Kidney epithelial cell (primary cell): Measurements from ENCODE around the gene SDE2. TPM values are rescaled to one million over a fixed set of nuclear protein-coding genes. Genes with fewer than 3 reads are reported as not detected.

ENCODE experiments used
- DNase-seq: peaks from one replicate; pipeline ENCODE4 v3.0.0-alpha.2; 2010; ENCODE audit warnings: low read depth
- H3K27me3 ChIP-seq: 2 replicates; pipeline ENCODE4 v1.6.0; 2011; ENCODE audit warnings: low read length; ENCODE audit not compliant: control insufficient read depth, insufficient read depth
- H3K36me3 ChIP-seq: 2 replicates; pipeline ENCODE4 v1.5.1; 2011; ENCODE audit warnings: low read length; ENCODE audit not compliant: control insufficient read depth, insufficient read depth
- H3K4me3 ChIP-seq: 2 replicates; pipeline ENCODE4 v1.5.1; 2011; ENCODE audit warnings: low read depth, mild to moderate bottlenecking, control low read depth, low read length
- total RNA-seq: library from RNA; depleted of rRNA; stranded (reverse); fragments of >200 nt; gene quantifications from 2 replicates; pipeline ENCODE4 v1.2.3, GENCODE V29; 2015
- TF ChIP-seq, protein P1 (sequence below): IDR thresholded peaks from 2 replicates; pipeline ENCODE4 v1.5.1; 2011; ENCODE audit warnings: mild to moderate bottlenecking, moderate library complexity, low read length, control low read depth, inconsistent platforms; ENCODE audit not compliant: insufficient read depth, poor library complexity, severe bottlenecking

SDE2 gene
- total RNA-seq, 1 donor from 2014 or later = 26.5 TPM

DNA sequence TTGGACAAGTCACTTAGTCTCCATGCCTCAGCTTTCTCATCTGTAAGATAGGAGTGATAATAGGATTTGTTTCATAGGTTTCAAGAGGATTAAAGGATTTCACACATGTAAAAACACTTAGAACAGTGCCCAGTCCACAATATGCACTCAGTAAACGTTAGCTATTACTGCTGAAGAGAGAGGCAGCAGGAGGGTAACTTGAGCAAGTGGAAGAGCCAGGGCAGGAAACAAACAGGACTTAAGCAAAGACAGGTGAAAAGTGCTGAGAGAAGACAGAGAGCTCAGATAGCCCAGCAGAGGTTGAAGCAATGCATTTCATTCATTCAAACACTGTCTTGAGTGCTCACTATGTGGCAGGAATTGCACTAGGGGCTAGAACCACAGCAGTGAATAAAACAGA, 42.3 kb upstream of the SDE2 start:
- no peak for DNase-seq
- H3K4me3 ChIP-seq = no peak overlapping the region
- TF ChIP-seq, protein P1, sequence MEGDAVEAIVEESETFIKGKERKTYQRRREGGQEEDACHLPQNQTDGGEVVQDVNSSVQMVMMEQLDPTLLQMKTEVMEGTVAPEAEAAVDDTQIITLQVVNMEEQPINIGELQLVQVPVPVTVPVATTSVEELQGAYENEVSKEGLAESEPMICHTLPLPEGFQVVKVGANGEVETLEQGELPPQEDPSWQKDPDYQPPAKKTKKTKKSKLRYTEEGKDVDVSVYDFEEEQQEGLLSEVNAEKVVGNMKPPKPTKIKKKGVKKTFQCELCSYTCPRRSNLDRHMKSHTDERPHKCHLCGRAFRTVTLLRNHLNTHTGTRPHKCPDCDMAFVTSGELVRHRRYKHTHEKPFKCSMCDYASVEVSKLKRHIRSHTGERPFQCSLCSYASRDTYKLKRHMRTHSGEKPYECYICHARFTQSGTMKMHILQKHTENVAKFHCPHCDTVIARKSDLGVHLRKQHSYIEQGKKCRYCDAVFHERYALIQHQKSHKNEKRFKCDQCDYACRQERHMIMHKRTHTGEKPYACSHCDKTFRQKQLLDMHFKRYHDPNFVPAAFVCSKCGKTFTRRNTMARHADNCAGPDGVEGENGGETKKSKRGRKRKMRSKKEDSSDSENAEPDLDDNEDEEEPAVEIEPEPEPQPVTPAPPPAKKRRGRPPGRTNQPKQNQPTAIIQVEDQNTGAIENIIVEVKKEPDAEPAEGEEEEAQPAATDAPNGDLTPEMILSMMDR = no peak
- no peaks in the 10 kb centered on the region for H3K36me3 ChIP-seq
- H3K27me3 ChIP-seq = peaks cover 4% of the 10 kb centered on the region

- TF ChIP-seq, protein P1 = no peak
- Histone ChIP-seq H3K27me3 (peaks cover 4% of the 10 kb centered on the region), H3K4me3 (no peak overlapping the region), H3K36me3 (no peaks in the 10 kb centered on the region)
- no peak for DNase-seq
Observed at GRCh38 chr1:226038661-226039060, 39.5 kb upstream of the SDE2 start.

GRCh38 chr1:226035915-226036314, 36.8 kb upstream of the SDE2 start:
- H3K4me3 ChIP-seq = no peak overlapping the region
- H3K27me3 ChIP-seq = peaks cover 4% of the 10 kb centered on the region
- no peak for DNase-seq
- no peaks in the 10 kb centered on the region for H3K36me3 ChIP-seq
- TF ChIP-seq, protein P1 = no peak

GRCh38 chr1:226034482-226034881, 35.3 kb upstream of the SDE2 start:
- Histone ChIP-seq H3K27me3 (no peaks in the 10 kb centered on the region), H3K36me3 (no peaks in the 10 kb centered on the region), H3K4me3 (no peak overlapping the region)
- TF ChIP-seq, protein P1 = no peak
- no peak for DNase-seq

DNA sequence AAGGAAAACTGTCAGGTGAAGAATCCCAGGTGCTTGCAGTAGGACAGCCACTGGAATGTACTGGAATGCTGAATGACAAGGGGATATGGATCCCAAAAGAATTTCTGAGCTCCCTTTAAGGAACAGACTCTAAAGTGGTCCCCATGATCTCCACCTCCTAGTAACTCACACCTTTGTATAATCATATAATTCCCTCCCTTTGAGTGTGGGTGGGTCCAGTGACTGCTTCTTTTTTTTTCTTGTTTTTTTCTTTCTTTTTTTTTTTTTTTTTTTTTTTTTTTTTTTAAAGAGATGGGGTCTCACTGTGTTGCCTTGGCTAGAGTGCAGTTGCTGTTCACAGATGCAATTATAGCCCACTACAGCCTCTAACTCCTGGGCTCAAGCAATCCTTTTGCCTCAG, 34.8 kb upstream of the SDE2 start:
- H3K36me3 ChIP-seq = no peaks in the 10 kb centered on the region
- no peak overlapping the region for H3K4me3 ChIP-seq
- TF ChIP-seq, protein P1 = no peak
- H3K27me3 ChIP-seq = no peaks in the 10 kb centered on the region
- no peak for DNase-seq

DNA sequence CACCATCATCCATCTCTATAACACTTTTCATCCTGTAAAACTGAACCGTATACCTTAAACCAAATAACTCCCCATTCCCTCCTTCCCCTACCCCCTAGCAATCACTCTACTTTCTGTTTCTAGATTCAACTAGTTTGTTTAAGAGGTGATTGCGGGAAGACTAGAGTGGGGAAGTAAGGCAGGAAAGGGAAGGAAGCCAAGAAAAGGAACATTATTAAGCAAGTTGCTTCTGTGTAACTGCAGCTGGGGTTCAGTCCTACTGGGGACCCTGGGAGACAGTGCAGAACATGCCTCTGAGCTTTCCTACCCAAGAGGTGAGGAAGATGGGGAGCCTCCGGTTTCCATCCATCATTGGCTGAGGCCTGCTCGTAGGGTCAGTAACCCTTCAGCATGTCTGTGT, 34.4 kb upstream of the SDE2 start:
- DNase-seq = no peak
- H3K27me3 ChIP-seq = no peaks in the 10 kb centered on the region
- H3K36me3 ChIP-seq = no peaks in the 10 kb centered on the region
- TF ChIP-seq, protein P1 = no peak
- no peak overlapping the region for H3K4me3 ChIP-seq
